SJCRH30 (cell line): ENCODE results near the gene PAM16. TPM values are rescaled to one million over a fixed set of nuclear protein-coding genes. Genes with fewer than 3 reads are reported as not detected.

ENCODE experiments used
- DNase-seq, 2 experiments: peaks; one replicate each; pipeline ENCODE4 v3.0.0-alpha.2; 2015 to 2020
- H3K27ac ChIP-seq: fragments of 250-450 bp; sonication (Bioruptor Pico); 2 replicates; pipeline ENCODE4 v1.5.1; 2020; ENCODE audit warnings: mild to moderate bottlenecking, moderate library complexity
- H3K27me3 ChIP-seq: fragments of 250-450 bp; sonication (Bioruptor Pico); 2 replicates; pipeline ENCODE4 v1.5.1; 2020; ENCODE audit warnings: mild to moderate bottlenecking, moderate library complexity
- H3K36me3 ChIP-seq: fragments of 250-450 bp; sonication (Bioruptor Pico); 2 replicates; pipeline ENCODE4 v1.5.1; 2020; ENCODE audit warnings: mild to moderate bottlenecking, moderate library complexity
- H3K4me1 ChIP-seq: fragments of 250-450 bp; sonication (Bioruptor Pico); 2 replicates; pipeline ENCODE4 v1.5.1; 2020; ENCODE audit warnings: mild to moderate bottlenecking, moderate library complexity
- H3K4me3 ChIP-seq: fragments of 250-450 bp; sonication (Bioruptor Pico); 2 replicates; pipeline ENCODE4 v1.5.1; 2020; ENCODE audit warnings: mild to moderate bottlenecking, moderate library complexity
- H3K9me3 ChIP-seq: fragments of 250-450 bp; sonication (Bioruptor Pico); replicated peaks from 2 replicates; pipeline ENCODE4 v1.5.1; 2020; ENCODE audit warnings: mild to moderate bottlenecking, moderate library complexity
- total RNA-seq: library from RNA; depleted of rRNA; stranded (reverse); fragments of >200 nt; shearing (Covaris generic); gene quantifications from 2 replicates; pipeline ENCODE4 v1.2.3, GENCODE V29; 2014

PAM16 gene
- total RNA-seq, 1 experiment from 2014 or later: 21.8 TPM

GRCh38 chr16:4386951-4387565 lies 35.9 kb upstream of the PAM16 start:
- no peaks in the 10 kb centered on the region for H3K27me3 ChIP-seq
- H3K4me1 ChIP-seq: peaks cover 26% of the 10 kb centered on the region
- no peak overlapping the region for H3K4me3 ChIP-seq
- no peaks in the 10 kb centered on the region for H3K9me3 ChIP-seq
- H3K27ac ChIP-seq: no peak overlapping the region
- DNase-seq: no peak
- no peaks in the 10 kb centered on the region; the same call in 1 of the 2 replicates for H3K36me3 ChIP-seq

GRCh38 chr16:4386451-4386805 lies 35.3 kb upstream of the PAM16 start:
- Histone ChIP-seq H3K4me3 (no peak overlapping the region), H3K27ac (no peak overlapping the region), H3K4me1 (peaks cover 26% of the 10 kb centered on the region), H3K27me3 (no peaks in the 10 kb centered on the region), H3K9me3 (no peaks in the 10 kb centered on the region), H3K36me3 (no peaks in the 10 kb centered on the region; the same call in 1 of the 2 replicates)
- no peak for DNase-seq

- Histone ChIP-seq H3K36me3 (no peaks in the 10 kb centered on the region; the same call in 1 of the 2 replicates), H3K27ac (no peak overlapping the region), H3K9me3 (no peaks in the 10 kb centered on the region), H3K4me3 (no peak overlapping the region), H3K4me1 (peaks cover 26% of the 10 kb centered on the region), H3K27me3 (no peaks in the 10 kb centered on the region)
- no peak for DNase-seq
These were observed 34.8 kb upstream of the PAM16 start for GRCh38 chr16:4385789-4386450.

GRCh38 chr16:4385066-4385788 lies 34.1 kb upstream of the PAM16 start:
- peaks cover 23% of the 10 kb centered on the region for H3K4me1 ChIP-seq
- no peak for DNase-seq
- no peaks in the 10 kb centered on the region; the same call in 1 of the 2 replicates for H3K36me3 ChIP-seq
- H3K4me3 ChIP-seq: no peak overlapping the region
- H3K27ac ChIP-seq: no peak overlapping the region
- H3K9me3 ChIP-seq: no peaks in the 10 kb centered on the region
- H3K27me3 ChIP-seq: no peaks in the 10 kb centered on the region

- Histone ChIP-seq H3K27ac (no peak overlapping the region), H3K4me1 (peaks cover 18% of the 10 kb centered on the region), H3K27me3 (no peaks in the 10 kb centered on the region), H3K4me3 (no peak overlapping the region), H3K36me3 (no peaks in the 10 kb centered on the region), H3K9me3 (no peaks in the 10 kb centered on the region)
- DNase-seq: no peak
These were observed 33.4 kb upstream of the PAM16 start for GRCh38 chr16:4384509-4384942.

- no peak for DNase-seq
- Histone ChIP-seq H3K27me3 (no peaks in the 10 kb centered on the region), H3K36me3 (no peaks in the 10 kb centered on the region), H3K4me3 (no peak overlapping the region), H3K27ac (no peak overlapping the region), H3K4me1 (peaks cover 11% of the 10 kb centered on the region; the same call in 1 of the 2 replicates), H3K9me3 (no peaks in the 10 kb centered on the region)
These were observed 32.7 kb upstream of the PAM16 start for GRCh38 chr16:4383591-4384444.

- no peaks in the 10 kb centered on the region for H3K36me3 ChIP-seq
- H3K4me1 ChIP-seq: peaks cover 3% of the 10 kb centered on the region; the same call in 1 of the 2 replicates
- no peaks in the 10 kb centered on the region for H3K27me3 ChIP-seq
- no peak overlapping the region for H3K4me3 ChIP-seq
- H3K9me3 ChIP-seq: no peaks in the 10 kb centered on the region
- DNase-seq: no peak
- H3K27ac ChIP-seq: no peak overlapping the region
These were observed 31.8 kb upstream of the PAM16 start for GRCh38 chr16:4382795-4383357.

- H3K36me3 ChIP-seq: no peaks in the 10 kb centered on the region
- H3K27me3 ChIP-seq: no peaks in the 10 kb centered on the region
- H3K27ac ChIP-seq: no peak overlapping the region
- H3K9me3 ChIP-seq: no peaks in the 10 kb centered on the region
- DNase-seq: no peak
- no peaks in the 10 kb centered on the region for H3K4me1 ChIP-seq
- H3K4me3 ChIP-seq: no peak overlapping the region
These were observed 31.0 kb upstream of the PAM16 start for GRCh38 chr16:4381935-4382794.

- Histone ChIP-seq H3K9me3 (no peaks in the 10 kb centered on the region), H3K27me3 (no peaks in the 10 kb centered on the region), H3K4me3 (no peak overlapping the region), H3K36me3 (no peaks in the 10 kb centered on the region), H3K27ac (no peak overlapping the region), H3K4me1 (no peaks in the 10 kb centered on the region; the same call in 1 of the 2 replicates)
- no peak for DNase-seq
These were observed 30.2 kb upstream of the PAM16 start for GRCh38 chr16:4381072-4381934.

- H3K27me3 ChIP-seq: no peaks in the 10 kb centered on the region
- no peak overlapping the region for H3K27ac ChIP-seq
- no peak for DNase-seq
- H3K36me3 ChIP-seq: no peaks in the 10 kb centered on the region
- no peaks in the 10 kb centered on the region; the same call in 1 of the 2 replicates for H3K4me1 ChIP-seq
- H3K9me3 ChIP-seq: no peaks in the 10 kb centered on the region
- no peak overlapping the region for H3K4me3 ChIP-seq
These were observed 29.3 kb upstream of the PAM16 start for GRCh38 chr16:4380119-4381063.

- peaks cover 6% of the 10 kb centered on the region for H3K4me1 ChIP-seq
- no peak overlapping the region for H3K27ac ChIP-seq
- no peaks in the 10 kb centered on the region for H3K9me3 ChIP-seq
- no peak overlapping the region for H3K4me3 ChIP-seq
- H3K36me3 ChIP-seq: no peaks in the 10 kb centered on the region
- DNase-seq: no peak
- H3K27me3 ChIP-seq: no peaks in the 10 kb centered on the region
These were observed 28.0 kb upstream of the PAM16 start for GRCh38 chr16:4378999-4379690.
